HepG2 (cell line): ENCODE results near the gene MIX23. TPM values are rescaled to one million over a fixed set of nuclear protein-coding genes. Genes with fewer than 3 reads are reported as not detected.

Experiments
- FOXA1 ChIP-seq, 2 experiments: fragments of 450-650 bp in 1 of 2; sonication (generic) in 1 of 2; formaldehyde crosslinking in 1 of 2; IDR thresholded peaks; 2 replicates each; pipeline versions ENCODE4 v1.4.0 to v1.6.1; 2016 to 2020; ENCODE audit warnings: missing genetic modification reagents in 1 of 2
- HOXA7 ChIP-seq: sonication (generic); formaldehyde crosslinking; IDR thresholded peaks from 2 replicates; pipeline ENCODE4 v1.8.1; 2022; ENCODE audit warnings: mild to moderate bottlenecking, missing genetic modification reagents, moderate library complexity
- IRF2 ChIP-seq: IDR thresholded peaks from 2 replicates; pipeline ENCODE4 v1.6.1; 2018; ENCODE audit warnings: missing genetic modification reagents, missing compliant biosample characterization
- IRX3 ChIP-seq: sonication (generic); formaldehyde crosslinking; IDR thresholded peaks from 2 replicates; pipeline ENCODE4 v1.8.1; 2023; ENCODE audit warnings: mild to moderate bottlenecking, low read depth, missing genetic modification reagents, borderline replicate concordance
- MTF2 ChIP-seq: sonication (generic); formaldehyde crosslinking; IDR thresholded peaks from 2 replicates; pipeline ENCODE4 v1.5.0; 2020; ENCODE audit warnings: missing genetic modification reagents, borderline replicate concordance
- SMAD1 ChIP-seq: sonication (generic); formaldehyde crosslinking; IDR thresholded peaks from 2 replicates; pipeline ENCODE4 v1.4.0; 2020; ENCODE audit warnings: missing genetic modification reagents, low read depth, mild to moderate bottlenecking, borderline replicate concordance
- TCF12 ChIP-seq, 2 experiments: fragments of 450-650 bp in 1 of 2; sonication (generic) in 1 of 2; formaldehyde crosslinking in 1 of 2; IDR thresholded peaks; 2 replicates each; pipeline versions ENCODE4 v1.6.1 to v1.8.0; 2017 to 2022; ENCODE audit warnings: antibody characterized with exemption in 1 of 2, mild to moderate bottlenecking in 1 of 2, missing genetic modification reagents in 1 of 2, moderate library complexity in 1 of 2
- ZC3H4 ChIP-seq: sonication (generic); formaldehyde crosslinking; IDR thresholded peaks from 2 replicates; pipeline ENCODE4 v1.4.0; 2020; ENCODE audit warnings: missing genetic modification reagents, borderline replicate concordance
- ZFP37 ChIP-seq: sonication (generic); formaldehyde crosslinking; IDR thresholded peaks from 2 replicates; pipeline ENCODE4 v1.4.0; 2020; ENCODE audit warnings: missing genetic modification reagents, borderline replicate concordance
- ZNF224 ChIP-seq: sonication (generic); formaldehyde crosslinking; IDR thresholded peaks from 2 replicates; pipeline ENCODE4 v1.5.0; 2020; ENCODE audit warnings: mild to moderate bottlenecking, missing genetic modification reagents
- ZNF557 ChIP-seq: sonication (generic); formaldehyde crosslinking; IDR thresholded peaks from 2 replicates; pipeline ENCODE4 v1.4.0; 2020; ENCODE audit warnings: missing genetic modification reagents
- ZNF75D ChIP-seq: sonication (generic); formaldehyde crosslinking; IDR thresholded peaks from 2 replicates; pipeline ENCODE4 v1.8.1; 2023; ENCODE audit warnings: missing genetic modification reagents, mild to moderate bottlenecking, borderline replicate concordance
- ZSCAN12 ChIP-seq: sonication (generic); formaldehyde crosslinking; IDR thresholded peaks from 2 replicates; pipeline ENCODE4 v1.9.0; 2021; ENCODE audit warnings: mild to moderate bottlenecking, missing genetic modification reagents
- polyA plus RNA-seq, 8 experiments: library from polyadenylated mRNA; depleted of rRNA in 3 of 8; stranded (reverse) in 7 of 8; unstranded in 1 of 8; fragments of >200 nt; fragmentation: Illumina TruSeq in 4 of 8; extraction: Trizol in 4 of 8; gene quantifications; 2 replicates each; pipeline versions ENCODE4 v1.2.1 to v1.2.3, GENCODE V29; 2011 to 2016; ENCODE audit warnings: low read depth in 4 of 8, missing spikeins in 1 of 8, mixed read lengths in 1 of 8; ENCODE audit not compliant: insufficient read depth in 1 of 8
- total RNA-seq, 5 experiments: library from RNA; depleted of rRNA; stranded (reverse); fragments of >200 nt; fragmentation: Illumina TruSeq; extraction: Trizol; gene quantifications; 2 replicates each; pipeline ENCODE4 v1.2.3, GENCODE V29; 2016; ENCODE audit warnings: low read depth in 1 of 5
- TF ChIP-seq, protein P1 (sequence below): sonication (generic); formaldehyde crosslinking; IDR thresholded peaks from 2 replicates; pipeline ENCODE4 v1.5.0; 2020; ENCODE audit warnings: mild to moderate bottlenecking, missing genetic modification reagents
- TF ChIP-seq, protein P2 (sequence below): IDR thresholded peaks from 2 replicates; pipeline ENCODE4 v1.6.1; 2016
- TF ChIP-seq, protein P3 (sequence below): sonication (generic); formaldehyde crosslinking; IDR thresholded peaks from 2 replicates; pipeline ENCODE4 v1.4.0; 2020; ENCODE audit warnings: low read depth, mild to moderate bottlenecking, missing genetic modification reagents
- TF ChIP-seq, protein P4 (sequence below): fragments of 450-650 bp; IDR thresholded peaks from 2 replicates; pipeline ENCODE4 v1.6.1; 2017; ENCODE audit warnings: mild to moderate bottlenecking
- TF ChIP-seq, protein P5 (sequence below): sonication (generic); formaldehyde crosslinking; IDR thresholded peaks from 2 replicates; pipeline ENCODE4 v1.9.0; 2022; ENCODE audit warnings: low read depth, missing genetic modification reagents

Gene MIX23
- total and polyA plus RNA-seq, 2 of the 13 experiments (the other 11 are each of a cell fraction or from before 2014, with no cell fraction given) = 20.0 to 152 TPM

DNA sequence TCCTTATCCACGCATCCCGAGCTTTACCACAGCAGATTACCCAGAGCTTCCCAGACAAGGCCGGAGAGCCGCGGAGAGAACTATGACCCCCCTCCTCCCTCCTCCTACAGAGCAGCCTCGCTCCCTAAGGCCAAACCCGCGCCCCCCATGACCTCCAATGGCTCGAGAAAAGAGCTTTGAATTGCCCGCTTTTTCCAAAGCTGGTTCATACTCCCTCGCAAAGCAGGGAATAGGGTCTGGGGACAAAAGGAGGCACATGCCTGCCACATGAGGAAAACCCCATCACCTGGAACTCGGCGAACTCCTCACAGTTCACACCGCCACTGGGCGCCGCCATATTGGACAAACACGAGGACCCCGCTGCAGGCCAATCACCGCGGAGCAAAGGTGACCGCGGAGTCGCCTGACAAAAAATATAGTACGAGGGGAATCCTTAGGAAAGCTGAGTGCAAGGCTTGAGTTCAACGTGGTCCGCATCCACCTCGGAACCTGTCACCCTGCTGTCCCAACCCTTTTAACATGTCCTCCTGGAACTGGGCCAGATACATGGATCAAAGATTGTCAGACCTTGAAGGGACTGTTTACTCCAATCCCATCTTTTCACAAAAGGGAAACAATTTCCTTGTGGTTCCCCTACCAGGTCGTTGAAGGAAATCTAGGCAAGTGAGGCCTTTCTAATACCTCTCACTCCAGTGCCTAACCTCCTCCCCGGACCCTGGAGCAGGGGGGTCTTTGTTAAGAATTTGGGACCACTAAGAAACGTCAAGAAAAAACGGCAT is at the start of gene MIX23 (continued):
- TF ChIP-seq IRX3 (0 out of 2 replicates have a peak, but pooled peaks have one; percentile 70), FOXA1 (IDR thresholded peaks at IDR 0.05) (no peak), FOXA1 (CRISPR knock-in tag; IDR thresholded peaks at IDR 0.05) (0 out of 2 replicates have a peak, but pooled peaks have one; percentile 27), MTF2 (CRISPR knock-in tag) (no peak), ZNF557 (CRISPR knock-in tag) (no peak), ZNF75D (CRISPR knock-in tag) (no peak), IRF2 (peak; percentile 65; the same call in 1 of the 2 replicates), SMAD1 (CRISPR knock-in tag) (no peak), ZSCAN12 (peak; percentile 46; the same call in 1 of the 2 replicates), ZFP37 (CRISPR knock-in tag) (peak; percentile 70; the same call in 1 of the 2 replicates), HOXA7 (CRISPR knock-in tag) (no peak), ZNF224 (CRISPR knock-in tag) (no peak), ZC3H4 (no peak), TCF12 (IDR thresholded peaks at IDR 0.05) (no peak), TCF12 (CRISPR knock-in tag; IDR thresholded peaks at IDR 0.05) (0 out of 2 replicates have a peak, but pooled peaks have one; percentile 42)
- TF ChIP-seq, protein P1, sequence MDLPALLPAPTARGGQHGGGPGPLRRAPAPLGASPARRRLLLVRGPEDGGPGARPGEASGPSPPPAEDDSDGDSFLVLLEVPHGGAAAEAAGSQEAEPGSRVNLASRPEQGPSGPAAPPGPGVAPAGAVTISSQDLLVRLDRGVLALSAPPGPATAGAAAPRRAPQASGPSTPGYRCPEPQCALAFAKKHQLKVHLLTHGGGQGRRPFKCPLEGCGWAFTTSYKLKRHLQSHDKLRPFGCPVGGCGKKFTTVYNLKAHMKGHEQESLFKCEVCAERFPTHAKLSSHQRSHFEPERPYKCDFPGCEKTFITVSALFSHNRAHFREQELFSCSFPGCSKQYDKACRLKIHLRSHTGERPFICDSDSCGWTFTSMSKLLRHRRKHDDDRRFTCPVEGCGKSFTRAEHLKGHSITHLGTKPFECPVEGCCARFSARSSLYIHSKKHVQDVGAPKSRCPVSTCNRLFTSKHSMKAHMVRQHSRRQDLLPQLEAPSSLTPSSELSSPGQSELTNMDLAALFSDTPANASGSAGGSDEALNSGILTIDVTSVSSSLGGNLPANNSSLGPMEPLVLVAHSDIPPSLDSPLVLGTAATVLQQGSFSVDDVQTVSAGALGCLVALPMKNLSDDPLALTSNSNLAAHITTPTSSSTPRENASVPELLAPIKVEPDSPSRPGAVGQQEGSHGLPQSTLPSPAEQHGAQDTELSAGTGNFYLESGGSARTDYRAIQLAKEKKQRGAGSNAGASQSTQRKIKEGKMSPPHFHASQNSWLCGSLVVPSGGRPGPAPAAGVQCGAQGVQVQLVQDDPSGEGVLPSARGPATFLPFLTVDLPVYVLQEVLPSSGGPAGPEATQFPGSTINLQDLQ (CRISPR knock-in tag) = no peak; the same call in 1 of the 2 replicates
- TF ChIP-seq, protein P2, sequence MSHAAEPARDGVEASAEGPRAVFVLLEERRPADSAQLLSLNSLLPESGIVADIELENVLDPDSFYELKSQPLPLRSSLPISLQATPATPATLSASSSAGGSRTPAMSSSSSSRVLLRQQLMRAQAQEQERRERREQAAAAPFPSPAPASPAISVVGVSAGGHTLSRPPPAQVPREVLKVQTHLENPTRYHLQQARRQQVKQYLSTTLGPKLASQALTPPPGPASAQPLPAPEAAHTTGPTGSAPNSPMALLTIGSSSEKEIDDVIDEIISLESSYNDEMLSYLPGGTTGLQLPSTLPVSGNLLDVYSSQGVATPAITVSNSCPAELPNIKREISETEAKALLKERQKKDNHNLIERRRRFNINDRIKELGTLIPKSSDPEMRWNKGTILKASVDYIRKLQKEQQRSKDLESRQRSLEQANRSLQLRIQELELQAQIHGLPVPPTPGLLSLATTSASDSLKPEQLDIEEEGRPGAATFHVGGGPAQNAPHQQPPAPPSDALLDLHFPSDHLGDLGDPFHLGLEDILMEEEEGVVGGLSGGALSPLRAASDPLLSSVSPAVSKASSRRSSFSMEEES (CRISPR knock-in tag) = peak; percentile 47; the same call in 1 of the 2 replicates
- TF ChIP-seq, protein P3, sequence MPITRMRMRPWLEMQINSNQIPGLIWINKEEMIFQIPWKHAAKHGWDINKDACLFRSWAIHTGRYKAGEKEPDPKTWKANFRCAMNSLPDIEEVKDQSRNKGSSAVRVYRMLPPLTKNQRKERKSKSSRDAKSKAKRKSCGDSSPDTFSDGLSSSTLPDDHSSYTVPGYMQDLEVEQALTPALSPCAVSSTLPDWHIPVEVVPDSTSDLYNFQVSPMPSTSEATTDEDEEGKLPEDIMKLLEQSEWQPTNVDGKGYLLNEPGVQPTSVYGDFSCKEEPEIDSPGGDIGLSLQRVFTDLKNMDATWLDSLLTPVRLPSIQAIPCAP (CRISPR knock-in tag) = no peak; the same call in 1 of the 2 replicates
- TF ChIP-seq, protein P4, sequence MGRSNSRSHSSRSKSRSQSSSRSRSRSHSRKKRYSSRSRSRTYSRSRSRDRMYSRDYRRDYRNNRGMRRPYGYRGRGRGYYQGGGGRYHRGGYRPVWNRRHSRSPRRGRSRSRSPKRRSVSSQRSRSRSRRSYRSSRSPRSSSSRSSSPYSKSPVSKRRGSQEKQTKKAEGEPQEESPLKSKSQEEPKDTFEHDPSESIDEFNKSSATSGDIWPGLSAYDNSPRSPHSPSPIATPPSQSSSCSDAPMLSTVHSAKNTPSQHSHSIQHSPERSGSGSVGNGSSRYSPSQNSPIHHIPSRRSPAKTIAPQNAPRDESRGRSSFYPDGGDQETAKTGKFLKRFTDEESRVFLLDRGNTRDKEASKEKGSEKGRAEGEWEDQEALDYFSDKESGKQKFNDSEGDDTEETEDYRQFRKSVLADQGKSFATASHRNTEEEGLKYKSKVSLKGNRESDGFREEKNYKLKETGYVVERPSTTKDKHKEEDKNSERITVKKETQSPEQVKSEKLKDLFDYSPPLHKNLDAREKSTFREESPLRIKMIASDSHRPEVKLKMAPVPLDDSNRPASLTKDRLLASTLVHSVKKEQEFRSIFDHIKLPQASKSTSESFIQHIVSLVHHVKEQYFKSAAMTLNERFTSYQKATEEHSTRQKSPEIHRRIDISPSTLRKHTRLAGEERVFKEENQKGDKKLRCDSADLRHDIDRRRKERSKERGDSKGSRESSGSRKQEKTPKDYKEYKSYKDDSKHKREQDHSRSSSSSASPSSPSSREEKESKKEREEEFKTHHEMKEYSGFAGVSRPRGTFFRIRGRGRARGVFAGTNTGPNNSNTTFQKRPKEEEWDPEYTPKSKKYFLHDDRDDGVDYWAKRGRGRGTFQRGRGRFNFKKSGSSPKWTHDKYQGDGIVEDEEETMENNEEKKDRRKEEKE = no peak
- TF ChIP-seq, protein P5, sequence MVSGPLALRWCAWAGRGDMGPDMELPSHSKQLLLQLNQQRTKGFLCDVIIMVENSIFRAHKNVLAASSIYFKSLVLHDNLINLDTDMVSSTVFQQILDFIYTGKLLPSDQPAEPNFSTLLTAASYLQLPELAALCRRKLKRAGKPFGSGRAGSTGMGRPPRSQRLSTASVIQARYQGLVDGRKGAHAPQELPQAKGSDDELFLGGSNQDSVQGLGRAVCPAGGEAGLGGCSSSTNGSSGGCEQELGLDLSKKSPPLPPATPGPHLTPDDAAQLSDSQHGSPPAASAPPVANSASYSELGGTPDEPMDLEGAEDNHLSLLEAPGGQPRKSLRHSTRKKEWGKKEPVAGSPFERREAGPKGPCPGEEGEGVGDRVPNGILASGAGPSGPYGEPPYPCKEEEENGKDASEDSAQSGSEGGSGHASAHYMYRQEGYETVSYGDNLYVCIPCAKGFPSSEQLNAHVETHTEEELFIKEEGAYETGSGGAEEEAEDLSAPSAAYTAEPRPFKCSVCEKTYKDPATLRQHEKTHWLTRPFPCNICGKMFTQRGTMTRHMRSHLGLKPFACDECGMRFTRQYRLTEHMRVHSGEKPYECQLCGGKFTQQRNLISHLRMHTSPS (CRISPR knock-in tag) = 0 out of 2 replicates have a peak, but pooled peaks have one; percentile 20
